DMS53 (cell line): Measurements from ENCODE around the gene LAMTOR4.
"Not testable (repeated sequence)": the region's sequence is repeated elsewhere in the genome, so short reads cannot be mapped to it uniquely, and the experiment has no call there.

Experiments used
- DNase-seq: peaks from one replicate; lab custom pipeline; 2025; lab: John Stamatoyannopoulos, UW

LAMTOR4 gene

DNA sequence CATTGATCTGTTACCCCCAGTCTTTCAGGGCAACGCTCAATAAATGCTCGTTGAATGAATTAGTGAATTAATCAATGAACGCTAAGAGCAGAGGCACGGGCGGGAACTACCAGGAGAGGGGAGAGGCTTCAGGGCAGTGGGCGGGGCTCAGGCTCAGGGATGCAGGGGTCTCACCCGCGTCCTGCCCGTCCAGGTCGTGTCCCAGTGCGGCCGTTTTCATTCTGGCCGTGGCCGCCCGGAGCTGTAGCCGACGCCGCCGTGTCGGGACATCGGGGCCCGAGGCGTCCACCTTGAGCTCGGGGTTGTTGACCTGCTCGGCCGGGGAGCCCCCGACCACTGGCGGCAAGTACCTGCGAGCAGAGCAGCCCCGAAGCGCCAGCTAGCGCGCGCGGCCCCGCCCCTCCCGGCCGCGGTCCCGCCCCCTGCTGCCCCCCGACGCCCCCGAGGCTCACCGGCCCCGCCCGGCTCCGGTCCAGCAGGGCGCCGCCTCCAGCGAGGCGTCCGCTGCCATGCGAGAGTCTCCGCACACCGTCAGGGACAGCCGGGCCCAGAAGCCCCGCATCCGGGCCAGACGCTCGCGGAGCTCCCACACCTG is 22.5 kb downstream of the LAMTOR4 start:
- peak; percentile 74 for DNase-seq

DNA sequence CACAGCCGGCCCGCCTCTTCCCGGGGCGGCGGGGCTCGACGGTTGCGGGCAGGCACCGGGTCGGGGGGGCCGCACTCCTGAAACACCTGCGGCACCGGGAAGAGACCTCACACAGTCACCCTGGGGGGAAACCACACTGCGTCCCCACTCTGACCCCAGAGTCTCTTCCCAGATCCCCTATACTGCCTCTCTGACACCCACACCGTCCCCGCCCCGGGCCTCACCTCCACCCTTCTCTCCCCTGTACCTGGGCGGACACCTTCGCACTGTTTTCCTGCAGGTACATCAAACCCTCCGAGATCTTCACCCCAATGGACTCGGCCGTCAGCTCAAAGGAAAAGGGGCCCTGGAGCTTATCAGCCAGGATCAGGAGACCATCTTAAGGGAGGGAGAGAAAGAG is 23.1 kb downstream of the LAMTOR4 start:
- DNase-seq: peak; percentile 59

DNA sequence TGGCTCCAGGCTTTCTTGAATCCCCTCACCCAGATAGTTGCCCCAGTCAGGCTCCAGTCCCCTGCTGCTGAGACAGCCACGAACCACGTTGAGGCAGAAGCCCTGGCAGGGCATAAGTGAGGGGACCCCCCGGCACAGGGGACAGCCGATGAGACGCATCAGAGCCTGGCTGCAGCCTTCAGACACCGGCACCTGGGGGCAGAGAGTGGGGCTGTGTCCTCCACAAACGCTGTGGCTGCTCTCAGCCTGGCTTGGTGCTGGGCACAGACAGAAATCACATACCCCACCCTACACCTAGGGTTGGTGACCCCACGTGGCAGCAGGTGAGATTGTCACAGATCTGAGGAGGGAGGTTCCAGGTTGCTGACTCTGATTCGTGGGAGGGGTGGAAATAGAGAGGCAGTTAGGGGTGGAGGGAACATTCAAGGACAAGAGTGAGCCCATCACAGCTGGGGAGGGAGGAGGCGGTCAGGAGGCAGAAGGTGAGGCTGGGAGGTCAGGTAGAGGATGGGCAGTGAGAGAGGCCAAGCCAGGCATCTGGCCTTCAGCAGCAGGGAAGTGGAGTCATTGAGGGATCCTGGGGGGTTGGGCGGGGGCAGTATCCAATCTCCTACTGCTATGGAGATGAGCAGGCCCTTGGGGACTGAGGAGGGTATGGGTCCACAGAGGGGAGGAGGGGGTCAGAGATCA is 25.2 kb downstream of the LAMTOR4 start:
- DNase-seq: no peak

DNA sequence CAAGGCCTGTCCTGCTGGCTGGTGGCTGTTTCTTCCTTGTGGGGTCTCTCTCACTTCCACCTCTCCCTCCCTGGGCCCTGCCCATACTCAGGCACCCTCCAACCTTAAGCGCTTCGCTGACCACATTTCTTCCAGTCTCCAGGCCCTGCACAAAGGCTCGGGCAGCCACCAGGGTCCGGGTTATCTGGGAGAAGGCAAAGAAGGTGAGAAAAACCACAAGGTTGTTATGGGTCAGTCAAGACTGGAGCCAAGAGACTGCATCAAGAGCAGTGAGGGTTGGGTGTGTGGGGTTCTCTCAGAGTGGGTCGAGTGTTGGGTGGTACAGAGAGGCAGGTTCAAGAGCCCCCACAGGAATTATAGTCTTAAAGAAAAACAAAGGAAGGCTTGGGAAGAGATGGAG is 25.9 kb downstream of the LAMTOR4 start:
- no peak for DNase-seq

DNA sequence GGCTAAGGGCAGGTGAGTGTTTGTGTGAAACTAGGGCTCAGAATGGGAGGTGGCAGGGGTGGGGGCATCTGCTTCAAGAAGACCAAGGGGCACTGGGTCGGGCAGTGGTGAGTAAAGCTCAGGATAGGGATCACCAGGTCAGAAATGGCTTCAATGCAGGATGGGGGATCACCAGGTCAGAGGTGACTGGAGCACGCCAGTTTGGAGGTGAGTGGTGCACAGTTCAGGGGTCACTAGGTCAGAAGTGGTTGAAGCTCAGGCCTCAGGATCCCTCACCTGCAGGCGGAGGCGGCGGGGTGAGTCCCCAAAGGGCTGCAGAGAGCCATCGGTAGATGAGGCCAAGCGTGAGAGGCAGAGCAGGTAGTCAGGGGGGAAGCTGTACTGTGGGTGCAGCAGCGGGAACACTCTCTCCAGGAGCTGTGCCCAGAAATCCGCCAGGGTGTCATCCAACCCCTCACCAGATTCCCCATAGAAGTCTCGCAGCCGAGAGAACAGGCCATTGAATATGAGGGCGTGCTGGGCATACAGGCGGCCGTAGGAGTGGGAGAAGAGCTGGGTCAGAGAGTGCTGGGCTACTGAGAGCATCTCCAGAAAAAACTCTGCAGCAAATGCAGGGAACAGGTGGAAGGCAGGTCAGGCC is 26.7 kb downstream of the LAMTOR4 start:
- no peak for DNase-seq

DNA sequence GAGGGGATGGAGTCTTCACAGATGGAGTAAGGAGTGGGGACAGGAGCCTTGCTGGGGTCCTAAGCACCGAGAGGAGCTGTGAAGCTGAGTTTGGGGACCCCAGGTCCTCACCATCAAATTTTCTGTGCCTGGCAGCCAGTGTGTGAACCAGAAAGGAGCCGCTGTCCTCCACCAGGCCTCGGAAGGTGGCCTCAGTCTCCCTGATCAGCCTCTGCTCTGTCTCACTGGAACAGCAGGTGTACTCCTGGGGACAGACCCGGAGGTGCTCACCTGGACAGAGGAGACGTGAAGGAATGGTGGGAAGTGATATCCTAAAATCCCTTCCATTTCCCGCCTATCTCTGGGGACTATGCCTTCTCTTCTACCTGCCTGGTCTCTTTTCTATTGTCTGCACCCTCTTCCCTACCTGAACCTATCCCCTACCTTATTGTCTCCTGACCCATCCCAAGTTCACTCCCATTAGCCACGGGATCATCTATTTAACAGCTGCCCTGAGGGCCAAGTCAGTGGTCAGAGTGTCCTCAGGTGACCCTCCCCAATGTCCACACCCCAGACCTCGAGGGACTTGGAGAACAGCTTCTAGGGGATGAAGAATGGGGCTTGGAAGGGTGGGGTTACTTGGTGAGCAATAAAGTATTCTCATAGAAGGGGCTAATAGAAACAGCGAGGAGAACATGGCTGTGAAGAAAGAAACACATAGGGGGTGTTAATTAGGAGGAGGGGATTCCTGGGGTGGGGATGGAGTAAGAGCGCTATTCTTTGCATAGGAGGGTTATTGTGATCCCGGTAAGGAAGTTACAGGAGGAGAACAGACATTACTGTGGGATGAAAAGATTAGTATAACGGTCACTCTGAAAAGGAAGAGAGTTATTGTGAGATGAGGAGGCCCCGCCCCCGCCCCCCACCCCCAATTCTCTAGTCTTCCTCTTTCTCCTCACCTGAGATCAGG is 27.7 kb downstream of the LAMTOR4 start:
- DNase-seq: no peak

DNA sequence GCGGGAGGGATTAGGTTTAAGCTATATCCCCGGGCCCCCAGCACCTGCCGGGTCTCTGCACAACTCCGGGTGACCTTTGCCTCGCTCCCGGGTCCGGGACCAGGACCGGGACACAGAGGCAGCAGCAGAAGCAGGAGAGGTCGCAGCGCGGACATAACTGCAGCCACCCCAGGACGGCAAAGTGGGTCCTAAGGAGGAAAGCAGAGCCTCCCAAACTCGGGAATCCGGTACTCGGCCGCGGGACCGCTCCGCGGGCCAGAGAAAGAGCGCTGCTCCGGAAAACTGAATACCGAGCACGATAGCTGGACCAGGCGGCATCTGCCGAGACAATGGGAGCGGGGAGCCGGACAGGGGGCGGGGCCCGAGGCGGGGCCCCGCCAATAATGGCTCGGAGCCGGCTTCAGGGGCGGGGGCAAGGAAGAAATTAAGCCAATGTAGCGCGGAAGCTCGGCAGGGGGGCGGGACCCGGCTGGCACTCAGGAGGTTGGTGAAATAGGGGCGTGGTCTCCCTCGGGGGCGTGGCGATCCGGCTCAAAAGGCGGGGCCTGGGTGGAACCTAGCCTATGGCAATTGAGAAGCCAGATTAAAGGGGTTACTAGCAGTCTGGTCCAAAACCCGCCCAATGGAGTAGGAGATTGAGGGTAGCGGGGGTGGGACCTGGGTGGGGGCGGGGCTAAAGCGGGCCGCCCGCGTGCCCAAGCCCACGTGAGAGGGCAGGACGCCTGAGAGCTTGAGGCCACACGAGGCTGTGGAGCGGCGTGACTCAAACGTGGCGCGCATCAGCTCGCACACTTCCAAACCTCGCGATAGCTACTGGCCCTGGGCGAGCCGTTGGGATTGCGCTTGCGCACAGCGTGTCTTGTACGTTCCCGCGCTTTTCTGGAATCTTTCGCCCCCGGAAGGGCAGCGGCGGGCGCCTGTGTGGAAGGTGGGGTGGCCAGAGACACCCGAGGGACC is 28.6 kb downstream of the LAMTOR4 start, which contains the start of the genes GPC2 and STAG3:
TSS of gene GPC2 (minus strand) at position 337 of the 957 bp plus-strand sequence. CDS start at position 155, 182 bp downstream.
TSS of gene STAG3 (plus strand) at position 874 of the 957 bp plus-strand sequence. CDS start 2,639 bp downstream, outside the sequence.
- DNase-seq: peak; percentile 99

DNA sequence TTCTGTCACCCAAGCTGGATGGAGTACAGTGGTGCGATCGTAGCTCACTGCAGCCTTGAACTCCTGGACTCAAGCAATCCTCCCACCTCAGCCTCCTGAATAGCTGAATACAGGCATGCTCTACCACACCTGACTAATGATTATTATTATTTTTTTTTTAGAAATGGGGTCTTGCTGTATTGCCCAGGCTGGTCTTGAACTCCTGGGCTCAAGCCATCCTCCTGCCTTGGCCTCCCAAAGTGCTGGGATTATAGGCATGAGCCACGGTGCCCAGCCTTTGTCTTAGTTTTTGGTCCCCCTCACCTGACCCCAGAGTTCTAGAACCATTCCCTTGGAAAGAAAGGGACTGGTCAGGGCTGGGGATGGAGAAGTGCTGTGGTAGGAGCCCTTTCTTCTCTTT is 31.4 kb downstream of the LAMTOR4 start:
- not testable (repeated sequence) for DNase-seq

DNA sequence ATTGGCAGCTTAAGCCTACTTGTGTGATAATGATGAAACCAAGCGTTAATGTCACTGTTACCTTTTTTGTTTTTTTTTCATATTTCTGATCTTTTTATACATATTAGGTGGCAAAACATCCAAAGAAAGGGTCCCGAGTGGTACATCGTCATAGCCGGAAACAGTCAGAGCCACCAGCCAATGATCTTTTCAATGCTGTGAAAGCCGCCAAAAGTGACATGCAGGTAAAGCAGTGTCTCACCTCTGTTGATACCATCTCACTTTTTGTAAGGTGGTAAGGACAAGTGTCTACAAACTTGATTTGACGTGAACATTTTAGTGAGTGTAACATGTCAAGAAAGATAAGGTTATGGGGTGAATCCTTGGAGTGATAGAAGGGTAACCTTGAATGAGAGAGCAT is 33.9 kb downstream of the LAMTOR4 start:
- DNase-seq: not testable (repeated sequence)

DNA sequence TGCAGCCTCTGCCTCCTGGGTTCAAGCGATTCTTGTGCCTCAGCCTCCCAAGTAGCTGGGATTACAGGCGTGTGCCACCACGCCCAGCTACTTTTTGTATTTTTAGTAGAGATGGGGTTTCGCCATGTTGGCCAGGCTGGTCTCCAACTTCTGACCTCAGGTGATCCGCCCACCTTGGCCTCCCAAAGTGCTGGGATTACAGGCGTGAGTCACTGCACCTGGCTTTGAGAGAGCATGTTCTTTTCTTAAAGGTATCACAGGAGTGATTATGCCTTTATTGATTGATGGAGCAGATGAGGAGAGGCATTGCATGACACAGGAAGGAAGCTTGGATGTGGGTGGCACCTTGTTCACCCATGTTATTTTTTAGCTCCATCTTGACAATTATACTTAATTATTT is 34.4 kb downstream of the LAMTOR4 start:
- DNase-seq: not testable (repeated sequence)

DNA sequence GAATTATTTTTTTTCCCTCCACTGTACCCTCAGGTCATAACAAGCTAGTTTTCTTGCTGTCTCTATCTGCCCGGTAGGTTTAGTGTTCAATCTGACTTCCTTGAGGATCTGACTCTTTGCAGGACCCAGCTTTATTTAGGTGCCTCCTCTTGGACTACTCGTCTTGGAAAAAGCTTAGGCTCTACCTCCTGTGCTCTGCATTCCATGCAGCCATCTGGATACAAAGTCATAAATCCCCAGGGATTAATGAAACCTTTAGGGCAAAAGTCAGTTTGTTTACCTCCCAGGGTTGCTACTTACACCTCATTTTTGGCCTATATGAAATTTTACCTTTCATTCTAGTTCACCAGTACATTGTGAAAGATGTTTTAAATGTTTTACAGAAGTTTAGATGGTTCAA is 37.0 kb downstream of the LAMTOR4 start:
- DNase-seq: no peak

DNA sequence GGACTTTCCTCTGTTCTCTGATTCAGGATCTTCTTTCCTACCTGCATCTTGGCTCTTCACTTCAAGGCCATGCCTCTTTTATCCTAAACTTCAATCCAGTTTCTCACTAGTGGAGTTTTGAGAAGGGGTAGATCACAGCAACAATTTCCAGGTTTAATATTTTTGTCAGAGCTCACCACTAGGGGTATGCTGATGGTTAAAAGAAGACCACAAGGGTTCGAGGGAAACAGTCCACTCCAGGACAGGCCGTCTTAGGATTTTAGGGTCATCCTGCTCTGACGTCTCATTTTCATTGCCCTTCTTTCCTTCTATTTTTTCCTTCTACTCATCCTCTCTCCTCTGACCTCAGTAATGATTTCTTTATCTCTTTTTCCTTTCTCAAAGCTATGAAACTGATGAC is 40.3 kb downstream of the LAMTOR4 start:
- DNase-seq: no peak

DNA sequence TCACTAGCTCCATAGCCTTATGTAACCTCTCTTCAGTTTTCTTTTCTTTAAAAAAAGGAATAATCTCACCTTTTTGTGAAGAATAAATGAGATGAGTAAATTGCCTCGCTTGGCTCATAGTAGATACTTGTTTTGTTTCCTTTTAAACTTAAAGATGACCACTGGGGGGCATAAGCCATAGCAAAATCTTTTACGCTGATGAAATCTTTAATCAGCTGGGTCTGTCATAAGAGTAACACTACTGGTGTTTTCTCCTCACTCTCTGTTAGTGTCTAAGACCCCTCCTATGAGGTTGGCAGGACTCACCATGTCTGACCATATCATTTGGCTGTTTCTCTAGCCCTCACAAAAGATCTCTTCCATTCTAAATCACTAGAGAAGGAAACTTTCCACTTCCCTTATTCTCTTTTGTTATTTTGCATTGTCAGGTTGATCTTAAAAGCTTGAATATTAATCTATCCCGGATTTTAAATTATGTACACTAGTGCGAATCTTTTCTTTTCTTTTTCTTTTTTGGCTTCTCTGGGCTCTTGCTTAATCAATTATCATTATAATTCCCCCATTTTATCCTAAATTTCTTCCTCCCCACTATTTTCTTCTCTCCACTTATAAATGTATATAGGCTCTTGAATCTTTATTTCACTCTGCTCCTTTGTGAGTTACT is 41.5 kb downstream of the LAMTOR4 start:
- peak; percentile 36 for DNase-seq

DNA sequence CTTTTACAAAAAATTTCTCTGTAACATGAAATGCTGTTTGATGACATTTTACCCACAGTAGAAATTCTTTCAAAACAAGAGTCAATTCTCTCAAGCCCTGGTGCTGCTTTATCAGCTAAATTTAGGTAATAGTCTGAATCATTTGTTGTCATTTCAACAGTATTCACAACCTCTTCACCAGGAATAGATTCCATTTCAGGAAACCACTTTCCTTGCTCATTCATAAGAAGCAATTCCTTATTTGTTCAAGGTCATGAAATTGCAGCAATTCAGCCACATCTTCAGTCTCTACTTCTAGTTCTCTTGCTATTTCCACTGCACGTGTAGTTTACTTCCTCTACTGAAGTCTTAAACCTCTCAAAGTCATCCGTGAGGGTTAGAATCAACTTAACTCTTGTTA is 43.1 kb downstream of the LAMTOR4 start:
- no peak for DNase-seq

DNA sequence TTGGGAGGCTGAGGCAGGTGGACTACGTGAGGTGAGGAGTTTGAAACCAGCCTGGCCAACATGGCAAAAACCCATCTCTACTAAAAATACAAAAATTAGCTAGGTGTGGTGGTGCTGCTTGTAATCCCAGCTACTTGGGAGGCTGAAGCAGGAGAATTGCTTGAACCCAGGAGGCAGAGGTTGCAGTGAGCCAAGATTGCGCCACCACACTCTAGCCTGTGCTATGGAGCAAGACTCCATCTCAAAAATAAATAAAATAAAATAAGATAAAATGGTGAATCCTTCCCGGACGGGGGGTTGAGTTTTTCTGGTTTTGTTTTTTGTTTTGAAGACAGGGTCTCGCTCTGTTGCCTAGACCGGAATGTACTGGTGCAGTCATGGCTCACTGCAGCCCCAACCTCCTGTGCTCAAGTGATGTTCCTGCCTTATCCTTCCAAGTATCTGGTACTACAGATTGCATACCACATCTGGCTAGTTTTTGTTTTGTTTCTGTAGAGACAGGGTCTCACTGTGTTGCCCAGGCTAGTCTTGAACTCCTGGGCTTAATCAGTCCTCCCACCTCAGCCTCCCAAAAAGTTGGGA is 43.7 kb downstream of the LAMTOR4 start:
- DNase-seq: not testable (repeated sequence)

DNA sequence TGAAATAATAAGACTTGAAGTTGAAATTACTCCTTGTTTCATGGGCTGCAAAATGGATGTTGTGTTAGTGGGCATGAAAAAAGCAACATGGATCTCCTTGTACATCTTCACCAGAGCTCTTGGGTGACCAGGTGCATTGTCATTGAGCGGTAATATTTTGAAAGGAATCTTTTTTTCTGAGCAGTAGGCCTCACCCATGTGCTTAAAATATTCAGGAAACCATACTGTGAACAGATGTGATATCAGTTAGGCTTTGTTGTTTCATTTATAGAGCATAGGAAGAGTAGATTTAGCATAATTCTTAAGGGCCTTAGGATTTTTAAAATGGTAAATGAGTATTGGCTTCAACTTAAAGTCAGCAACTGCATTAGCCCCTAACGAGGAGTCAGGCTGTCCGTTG is 44.3 kb downstream of the LAMTOR4 start:
- DNase-seq: no peak

DNA sequence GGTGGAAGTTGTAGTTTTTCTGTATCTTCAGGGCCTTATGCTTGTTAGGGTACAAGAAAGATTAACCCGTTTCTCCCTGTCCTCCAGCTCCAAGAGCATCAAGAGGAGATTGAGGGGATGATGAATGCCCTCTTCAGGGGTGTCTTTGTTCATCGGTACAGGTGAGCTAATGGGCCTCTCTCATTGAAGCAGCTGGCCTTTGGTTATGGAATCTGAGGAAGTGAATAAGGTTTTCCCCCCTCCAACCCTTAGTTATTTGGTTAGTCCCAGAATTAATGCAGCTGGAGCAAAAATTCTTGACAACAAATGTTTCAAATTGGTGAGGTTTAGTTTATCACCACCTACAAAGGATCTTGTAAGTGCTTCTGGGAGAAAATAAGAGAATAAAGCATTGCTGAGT is 46.5 kb downstream of the LAMTOR4 start:
- DNase-seq: no peak

DNA sequence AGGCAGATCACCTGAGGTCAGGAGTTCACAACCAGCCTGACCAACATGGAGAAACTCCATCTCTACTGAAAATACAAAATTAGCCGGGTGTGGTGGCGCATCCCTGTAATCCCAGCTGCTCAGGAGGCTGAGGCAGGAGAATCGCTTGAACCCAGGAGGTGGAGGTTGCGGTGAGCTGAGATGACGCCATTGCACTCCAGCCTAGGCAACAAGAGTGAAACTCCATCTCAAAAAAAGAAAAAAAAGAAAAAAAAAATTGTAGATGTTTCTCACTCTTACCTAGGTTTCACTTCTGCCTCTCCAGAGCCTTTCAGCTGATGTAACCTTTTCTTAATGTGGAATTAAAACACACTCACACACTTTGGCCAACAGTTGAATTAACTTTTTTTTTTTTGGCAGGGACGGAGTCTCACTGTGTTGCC is 47.2 kb downstream of the LAMTOR4 start:
- not testable (repeated sequence) for DNase-seq

DNA sequence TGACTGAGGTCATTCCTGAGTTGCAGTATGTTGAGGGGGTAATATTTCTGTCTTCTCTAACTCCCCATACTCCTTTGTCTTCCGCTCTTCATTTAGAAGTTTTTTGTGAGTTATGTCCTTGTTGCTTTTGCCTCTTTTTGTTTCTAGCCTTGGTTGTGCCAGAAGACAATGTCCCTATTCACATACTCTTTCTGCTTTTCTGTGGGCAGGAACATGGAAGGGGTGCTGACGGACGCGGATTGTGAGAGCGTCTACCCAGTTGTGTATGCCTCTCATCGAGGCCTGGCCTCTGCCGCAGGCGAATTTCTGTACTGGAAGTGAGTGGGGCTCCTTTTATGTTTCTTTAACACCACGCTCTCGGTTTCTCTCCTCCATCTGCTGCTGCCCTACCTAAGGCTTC is 49.5 kb downstream of the LAMTOR4 start:
- no peak for DNase-seq

DNA sequence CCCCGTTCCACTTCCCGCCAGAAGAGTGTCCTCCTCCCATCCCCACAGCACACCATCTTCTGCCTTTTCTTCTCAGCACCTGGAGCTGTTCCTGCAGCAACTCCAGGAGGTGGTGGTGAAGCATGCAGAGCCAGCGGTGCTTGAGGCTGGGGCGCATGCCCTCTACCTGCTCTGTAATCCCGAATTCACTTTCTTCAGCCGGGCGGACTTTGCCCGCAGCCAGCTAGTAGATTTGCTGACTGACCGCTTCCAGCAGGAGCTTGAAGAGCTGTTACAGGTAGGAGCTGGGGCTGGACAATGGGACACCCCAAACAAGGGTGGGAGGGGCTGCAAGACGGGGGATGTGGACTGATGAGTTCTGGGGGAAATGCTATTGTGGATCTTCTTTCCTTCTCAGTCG is 52.0 kb downstream of the LAMTOR4 start:
- peak; percentile 48 for DNase-seq
